Stomach (tissue), 9 donors: ENCODE data around the gene NUDT6. TPM values are rescaled to one million over a fixed set of nuclear protein-coding genes. Genes with fewer than 3 reads are reported as not detected.

ENCODE experiments used
- DNase-seq, 2 donors: peaks; one replicate each; pipeline versions ENCODE4 v3.0.0 to v3.0.0-alpha.2; 2013 to 2019
- H3K27ac ChIP-seq, 5 donors: fragments of 200-600 bp in 4 of 5; sonication (generic) in 4 of 5; one replicate each; pipeline ENCODE4 v1.5.1; 2013 to 2019; ENCODE audit warnings: mild to moderate bottlenecking in 1 of 5, moderate library complexity in 1 of 5
- H3K27me3 ChIP-seq, 3 donors: fragments of 200-600 bp; sonication (generic); one replicate each; pipeline ENCODE4 v1.5.1; 2017 to 2019; ENCODE audit warnings: mixed run types in 1 of 3
- H3K36me3 ChIP-seq, 4 donors: fragments of 200-600 bp; sonication (generic); 1 replicate in 3 of 4; 2 replicates in 1 of 4; pipeline ENCODE4 v1.5.1; 2016 to 2019
- H3K4me1 ChIP-seq, 4 donors: fragments of 200-600 bp; sonication (generic); one replicate each; pipeline ENCODE4 v1.5.1; 2016 to 2019
- H3K4me3 ChIP-seq, 4 donors: fragments of 200-600 bp; sonication (generic) in 3 of 4; one replicate each; pipeline ENCODE4 v1.5.1; 2016 to 2019; ENCODE audit warnings: mild to moderate bottlenecking in 1 of 4
- H3K9me3 ChIP-seq, 4 donors: fragments of 200-600 bp; sonication (generic); one replicate each; pipeline ENCODE4 v1.5.1; 2016 to 2019
- CTCF ChIP-seq, 7 experiments: fragments of 450-650 bp in 4 of 7; fragments of 200-600 bp in 3 of 7; sonication (generic) in 3 of 7; IDR thresholded peaks; one replicate each; pipeline ENCODE4 v1.5.1; 2016 to 2019; ENCODE audit warnings: antibody characterized with exemption in 7 of 7, control low read depth in 2 of 7, mild to moderate bottlenecking in 1 of 7
- EP300 ChIP-seq: sonication (generic); formaldehyde crosslinking; IDR thresholded peaks from one replicate; pipeline ENCODE4 v1.6.1; 2017; ENCODE audit warnings: antibody characterized with exemption
- POLR2A ChIP-seq, 4 donors: fragments of 450-650 bp; IDR thresholded peaks; one replicate each; pipeline ENCODE4 v1.6.1; 2016; ENCODE audit warnings: antibody characterized with exemption in 4 of 4, control low read depth in 2 of 4, mild to moderate bottlenecking in 1 of 4, moderate library complexity in 1 of 4
- POLR2AphosphoS5 ChIP-seq, 3 donors: sonication (generic); formaldehyde crosslinking; IDR thresholded peaks; one replicate each; pipeline ENCODE4 v1.6.1; 2016; ENCODE audit warnings: antibody characterized with exemption in 3 of 3
- WGBS, 5 donors: extraction: QIAGEN DNeasy Blood & Tissue Kit in 3 of 5; methylation state at CpG; one replicate each; pipeline versions ENCODE4 v1.1.5 to v1.1.7; 2013 to 2018; 5-methylcytosine and 5-hydroxymethylcytosine counted together
- intact Hi-C: fragments of 100-400 bp; cut with DNase I; formaldehyde crosslinking; loops from one replicate; pipeline ENCODE4 v1.15.1; 2023; ENCODE audit warnings: low total_unique reads
- polyA plus RNA-seq, 3 donors: library from polyadenylated mRNA; stranded (reverse); fragments of 200-250 nt; gene quantifications; one replicate each; pipeline ENCODE4 v1.2.3, GENCODE V29; 2013
- total RNA-seq, 5 donors: library from RNA; depleted of rRNA; stranded (reverse); fragments of >200 nt; gene quantifications; one replicate each; pipeline versions ENCODE4 v1.1.0 to v1.2.3, GENCODE V29; 2014 to 2016
- donor health status: healthy with polysubstance abuse.
- donor health status: Bipolar disorder and iron deficiency.
- donor health status: healthy.

NUDT6 gene
- total and polyA plus RNA-seq, 8 donors, result 0.58 to 10.5 (median 5.7) TPM; not detected in 1

- no peak overlapping the region for H3K4me3 ChIP-seq
- intact Hi-C loops, result loop anchor here (10.0 kb wide), 1 partner anchor 157 kb away; no protein-coding TSS in a partner anchor
- no peak for TF ChIP-seq POLR2AphosphoS5 (IDR thresholded peaks at IDR 0.05)
- no peak for TF ChIP-seq EP300
- TF ChIP-seq POLR2A (IDR thresholded peaks at IDR 0.05), result no peak
- no peak for TF ChIP-seq CTCF (IDR thresholded peaks at IDR 0.05)
- H3K36me3 ChIP-seq, result peaks cover 0 to 7% (median 2%) of the 10 kb centered on the region in 4 donors
- no peak for DNase-seq
- no peak overlapping the region for H3K27ac ChIP-seq
- no peaks in the 10 kb centered on the region for H3K9me3 ChIP-seq
- 62 to 71% (median 65%) methylated on average over 1 of the region's 1 CpG for WGBS, 5 donors
- no peaks in the 10 kb centered on the region for H3K27me3 ChIP-seq
- no peaks in the 10 kb centered on the region for H3K4me1 ChIP-seq
Measured at GRCh38 chr4:122911588-122911987, 10.8 kb downstream of the NUDT6 start.

GRCh38 chr4:122909683-122910082 lies 12.7 kb downstream of the NUDT6 start:
- DNase-seq, result no peak
- peaks cover 0 to 7% (median 2%) of the 10 kb centered on the region in 4 donors for H3K36me3 ChIP-seq
- H3K4me1 ChIP-seq, result no peaks in the 10 kb centered on the region
- TF ChIP-seq EP300 (no peak), POLR2AphosphoS5 (IDR thresholded peaks at IDR 0.05) (no peak), CTCF (IDR thresholded peaks at IDR 0.05) (no peak), POLR2A (IDR thresholded peaks at IDR 0.05) (no peak)
- intact Hi-C loops, result loop anchor here (10.0 kb wide), 1 partner anchor 155 kb away; no protein-coding TSS in a partner anchor
- no peak overlapping the region for H3K4me3 ChIP-seq
- H3K27me3 ChIP-seq, result no peaks in the 10 kb centered on the region
- WGBS, 5 donors, result 64 to 92% (median 77%) methylated on average over 2 of the region's 2 CpGs
- H3K9me3 ChIP-seq, result no peaks in the 10 kb centered on the region
- no peak overlapping the region for H3K27ac ChIP-seq

GRCh38 chr4:122908223-122908622 lies 14.2 kb downstream of the NUDT6 start:
- Histone ChIP-seq H3K27ac (no peak overlapping the region), H3K4me3 (no peak overlapping the region), H3K27me3 (no peaks in the 10 kb centered on the region), H3K9me3 (no peaks in the 10 kb centered on the region), H3K36me3 (peaks cover 0 to 7% (median 2%) of the 10 kb centered on the region in 4 donors), H3K4me1 (no peaks in the 10 kb centered on the region)
- WGBS, 5 donors, result 75 to 98% (median 81%) methylated on average over 1 of the region's 1 CpG
- intact Hi-C loops, result no loop called here
- no peak for DNase-seq
- no peak for TF ChIP-seq POLR2A (IDR thresholded peaks at IDR 0.05)

- WGBS, 5 donors, result 91 to 98% (median 95%) methylated on average over 7 of the region's 7 CpGs
- Histone ChIP-seq H3K4me3 (no peak overlapping the region), H3K27me3 (no peaks in the 10 kb centered on the region), H3K9me3 (no peaks in the 10 kb centered on the region), H3K4me1 (no peaks in the 10 kb centered on the region), H3K36me3 (peaks cover 0 to 3% (median under 1%) of the 10 kb centered on the region in 4 donors), H3K27ac (no peak overlapping the region)
- no peak for DNase-seq
- intact Hi-C loops, result no loop called here
- TF ChIP-seq POLR2AphosphoS5 (IDR thresholded peaks at IDR 0.05) (no peak), POLR2A (IDR thresholded peaks at IDR 0.05) (no peak), CTCF (IDR thresholded peaks at IDR 0.05) (no peak), EP300 (no peak)
Measured at GRCh38 chr4:122906859-122907305, 15.5 kb downstream of the NUDT6 start.

- Histone ChIP-seq H3K4me1 (no peaks in the 10 kb centered on the region), H3K27ac (no peak overlapping the region), H3K27me3 (no peaks in the 10 kb centered on the region), H3K9me3 (no peaks in the 10 kb centered on the region), H3K36me3 (no peaks in the 10 kb centered on the region), H3K4me3 (no peak overlapping the region)
- intact Hi-C loops, result no loop called here
- TF ChIP-seq POLR2AphosphoS5 (IDR thresholded peaks at IDR 0.05), result no peak
- no peak for TF ChIP-seq POLR2A (IDR thresholded peaks at IDR 0.05)
- TF ChIP-seq EP300, result no peak
- TF ChIP-seq CTCF (IDR thresholded peaks at IDR 0.05), result no peak
- DNase-seq, result no peak
Measured at GRCh38 chr4:122903766-122904288, 18.6 kb downstream of the NUDT6 start.
